ENCODE data around the gene CLTC.

The CLTC gene

GRCh38 chr17:59669944-59670343, 50.2 kb downstream of the CLTC start:
- Histone ChIP-seq H3K36me3 (ENCODE audit: insufficient read depth, low read length) (peaks cover 90% of the 10 kb centered on the region), H4K20me1 (ENCODE audit: insufficient read depth, low read length, poor library complexity, severe bottlenecking) (peaks cover 4% of the 10 kb centered on the region), H3K4me2 (ENCODE audit: low read depth, low read length, poor library complexity, severe bottlenecking) (no peak overlapping the region), H2AFZ (ENCODE audit: low read length) (no peak overlapping the region), H3K9me2 (replicated peaks; ENCODE audit: low read depth, low read length) (no peaks in the 10 kb centered on the region), H3K27me3 (ENCODE audit: insufficient read depth, low read length, poor library complexity, severe bottlenecking) (no peaks in the 10 kb centered on the region), H3K4me1 (ENCODE audit: insufficient read depth, low read length, poor library complexity, severe bottlenecking) (no peaks in the 10 kb centered on the region), H3K9ac (ENCODE audit: low read depth, low read length, poor library complexity, severe bottlenecking) (no peak overlapping the region), H3K4me3 (ENCODE audit: low read length, poor library complexity, severe bottlenecking) (no peak overlapping the region), H3F3A (ENCODE audit: low read depth) (no peaks in the 10 kb centered on the region), H3K9me3 (ENCODE audit: insufficient read depth, low read depth, low read length) (no peaks in the 10 kb centered on the region), H3K79me2 (ENCODE audit: insufficient read depth, low read length) (no peaks in the 10 kb centered on the region)
- TF ChIP-seq, protein P1, sequence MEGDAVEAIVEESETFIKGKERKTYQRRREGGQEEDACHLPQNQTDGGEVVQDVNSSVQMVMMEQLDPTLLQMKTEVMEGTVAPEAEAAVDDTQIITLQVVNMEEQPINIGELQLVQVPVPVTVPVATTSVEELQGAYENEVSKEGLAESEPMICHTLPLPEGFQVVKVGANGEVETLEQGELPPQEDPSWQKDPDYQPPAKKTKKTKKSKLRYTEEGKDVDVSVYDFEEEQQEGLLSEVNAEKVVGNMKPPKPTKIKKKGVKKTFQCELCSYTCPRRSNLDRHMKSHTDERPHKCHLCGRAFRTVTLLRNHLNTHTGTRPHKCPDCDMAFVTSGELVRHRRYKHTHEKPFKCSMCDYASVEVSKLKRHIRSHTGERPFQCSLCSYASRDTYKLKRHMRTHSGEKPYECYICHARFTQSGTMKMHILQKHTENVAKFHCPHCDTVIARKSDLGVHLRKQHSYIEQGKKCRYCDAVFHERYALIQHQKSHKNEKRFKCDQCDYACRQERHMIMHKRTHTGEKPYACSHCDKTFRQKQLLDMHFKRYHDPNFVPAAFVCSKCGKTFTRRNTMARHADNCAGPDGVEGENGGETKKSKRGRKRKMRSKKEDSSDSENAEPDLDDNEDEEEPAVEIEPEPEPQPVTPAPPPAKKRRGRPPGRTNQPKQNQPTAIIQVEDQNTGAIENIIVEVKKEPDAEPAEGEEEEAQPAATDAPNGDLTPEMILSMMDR (conservative IDR thresholded peaks at IDR 0.05; ENCODE audit: low read length) = no peak
- TF ChIP-seq EZH2phosphoT487 (IDR thresholded peaks at IDR 0.05; ENCODE audit: borderline replicate concordance) = no peak

GRCh38 chr17:59671386-59671785, 51.7 kb downstream of the CLTC start:
- Histone ChIP-seq H4K20me1 (ENCODE audit: insufficient read depth, low read length, poor library complexity, severe bottlenecking) (peaks cover 4% of the 10 kb centered on the region), H3K9ac (ENCODE audit: low read depth, low read length, poor library complexity, severe bottlenecking) (no peak overlapping the region), H3K9me2 (replicated peaks; ENCODE audit: low read depth, low read length) (no peaks in the 10 kb centered on the region), H3K4me3 (ENCODE audit: low read length, poor library complexity, severe bottlenecking) (no peak overlapping the region), H3K36me3 (ENCODE audit: insufficient read depth, low read length) (peaks cover 93% of the 10 kb centered on the region), H3K4me1 (ENCODE audit: insufficient read depth, low read length, poor library complexity, severe bottlenecking) (no peaks in the 10 kb centered on the region), H3K27me3 (ENCODE audit: insufficient read depth, low read length, poor library complexity, severe bottlenecking) (no peaks in the 10 kb centered on the region), H3K79me2 (ENCODE audit: insufficient read depth, low read length) (no peaks in the 10 kb centered on the region), H3K9me3 (ENCODE audit: insufficient read depth, low read depth, low read length) (no peaks in the 10 kb centered on the region), H2AFZ (ENCODE audit: low read length) (no peak overlapping the region), H3K4me2 (ENCODE audit: low read depth, low read length, poor library complexity, severe bottlenecking) (no peak overlapping the region), H3F3A (ENCODE audit: low read depth) (no peaks in the 10 kb centered on the region)
- TF ChIP-seq, protein P1 (conservative IDR thresholded peaks at IDR 0.05; ENCODE audit: low read length) = no peak
- no peak for TF ChIP-seq EZH2phosphoT487 (IDR thresholded peaks at IDR 0.05; ENCODE audit: borderline replicate concordance)

DNA sequence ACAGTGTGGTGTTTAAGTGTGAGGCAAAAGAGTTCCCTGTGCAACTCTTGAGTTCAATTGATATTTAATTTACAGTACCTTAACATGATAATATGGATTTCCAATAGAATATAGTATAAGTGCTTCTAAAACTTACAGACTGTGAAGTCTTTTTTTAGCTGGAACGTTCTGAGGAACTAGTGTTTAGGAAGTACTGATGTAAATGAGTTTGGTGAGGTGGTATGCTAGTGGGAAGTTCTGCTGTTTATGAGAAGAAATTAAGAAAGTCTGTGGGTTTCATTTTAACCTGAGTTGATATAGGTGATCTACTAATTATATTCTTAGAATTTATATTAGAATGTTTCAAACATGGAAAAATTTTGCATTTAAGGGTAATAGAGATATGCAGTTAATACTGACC, 55.5 kb downstream of the CLTC start:
- Histone ChIP-seq H2AFZ (ENCODE audit: low read length) (no peak overlapping the region), H3K36me3 (ENCODE audit: insufficient read depth, low read length) (peaks cover 92% of the 10 kb centered on the region), H3K4me1 (ENCODE audit: insufficient read depth, low read length, poor library complexity, severe bottlenecking) (no peaks in the 10 kb centered on the region), H3F3A (ENCODE audit: low read depth) (no peaks in the 10 kb centered on the region), H3K79me2 (ENCODE audit: insufficient read depth, low read length) (no peaks in the 10 kb centered on the region), H3K27me3 (ENCODE audit: insufficient read depth, low read length, poor library complexity, severe bottlenecking) (no peaks in the 10 kb centered on the region), H3K4me2 (ENCODE audit: low read depth, low read length, poor library complexity, severe bottlenecking) (no peak overlapping the region), H3K9me2 (replicated peaks; ENCODE audit: low read depth, low read length) (no peaks in the 10 kb centered on the region), H3K4me3 (ENCODE audit: low read length, poor library complexity, severe bottlenecking) (no peak overlapping the region), H3K9me3 (ENCODE audit: insufficient read depth, low read depth, low read length) (no peaks in the 10 kb centered on the region), H4K20me1 (ENCODE audit: insufficient read depth, low read length, poor library complexity, severe bottlenecking) (peaks cover 4% of the 10 kb centered on the region), H3K9ac (ENCODE audit: low read depth, low read length, poor library complexity, severe bottlenecking) (no peak overlapping the region)
- no peak for TF ChIP-seq EZH2phosphoT487 (IDR thresholded peaks at IDR 0.05; ENCODE audit: borderline replicate concordance)
- TF ChIP-seq, protein P1 (conservative IDR thresholded peaks at IDR 0.05; ENCODE audit: low read length) = no peak

Measured in Loucy (cell line).